GM23338 (cell line): ENCODE measurements around the gene CLCN1. TPM values are rescaled to one million over a fixed set of nuclear protein-coding genes. Genes with fewer than 3 reads are reported as not detected.

Source experiments
- ATAC-seq: fragments of 200-7000 bp; cut with Tn5 transposase; 3 replicates; pipeline ENCODE4 v1.9.1; 2020
- DNase-seq: peaks from one replicate; pipeline ENCODE4 v3.0.0-alpha.2; 2015; ENCODE audit warnings: low spot score
- H2AFZ ChIP-seq: fragments of 200-600 bp; sonication (generic); 2 replicates; pipeline ENCODE4 v1.8.0; 2016; ENCODE audit warnings: antibody characterized with exemption, mild to moderate bottlenecking, moderate library complexity
- H3F3A ChIP-seq: fragments of 200-600 bp; sonication (generic); replicated peaks from 2 replicates; pipeline ENCODE4 v1.8.0; 2017; ENCODE audit warnings: antibody characterized with exemption, mixed run types, low read depth
- H3K27ac ChIP-seq: fragments of 200-600 bp; sonication (generic); 2 replicates; pipeline ENCODE4 v1.6.1; 2016; ENCODE audit warnings: low read depth
- H3K27me3 ChIP-seq: fragments of 200-600 bp; sonication (generic); 2 replicates; pipeline ENCODE4 v1.8.0; 2016; ENCODE audit warnings: mild to moderate bottlenecking, mixed run types, moderate library complexity; ENCODE audit not compliant: insufficient read depth
- H3K36me3 ChIP-seq: fragments of 200-600 bp; sonication (generic); 2 replicates; pipeline ENCODE4 v1.8.0; 2016; ENCODE audit warnings: mild to moderate bottlenecking; ENCODE audit not compliant: insufficient read depth
- H3K4me1 ChIP-seq: fragments of 200-600 bp; sonication (generic); 2 replicates; pipeline ENCODE4 v1.8.0; 2016; ENCODE audit warnings: mild to moderate bottlenecking, moderate library complexity; ENCODE audit not compliant: insufficient read depth
- H3K4me2 ChIP-seq: fragments of 200-600 bp; sonication (generic); 2 replicates; pipeline ENCODE4 v1.7.1; 2017; ENCODE audit warnings: mixed run types
- H3K4me3 ChIP-seq: fragments of 200-600 bp; sonication (generic); 2 replicates; pipeline ENCODE4 v1.6.1; 2016; ENCODE audit warnings: mixed run types
- H3K79me2 ChIP-seq: fragments of 200-600 bp; sonication (generic); replicated peaks from 2 replicates; pipeline ENCODE4 v1.8.0; 2017; ENCODE audit warnings: mild to moderate bottlenecking; ENCODE audit not compliant: insufficient read depth
- H3K9me2 ChIP-seq: fragments of 200-600 bp; sonication (generic); 2 replicates; pipeline ENCODE4 v1.8.0; 2017; ENCODE audit not compliant: insufficient read depth
- H4K20me1 ChIP-seq: fragments of 200-600 bp; sonication (generic); replicated peaks from 2 replicates; pipeline ENCODE4 v1.8.0; 2017; ENCODE audit warnings: mild to moderate bottlenecking; ENCODE audit not compliant: insufficient read depth
- H3K27ac Mint-ChIP-seq: 2 replicates; pipeline ENCODE4 v1.8.0; 2020; ENCODE audit warnings: inconsistent platforms, mild to moderate bottlenecking, moderate library complexity, mixed read lengths
- H3K27me3 Mint-ChIP-seq: 3 replicates; pipeline ENCODE4 v1.8.0; 2022; ENCODE audit warnings: low read depth, mild to moderate bottlenecking, moderate library complexity, mixed read lengths, inconsistent platforms; ENCODE audit not compliant: insufficient read depth, poor library complexity
- H3K36me3 Mint-ChIP-seq: 3 replicates; pipeline ENCODE4 v1.8.0; 2021; ENCODE audit warnings: low read depth, mild to moderate bottlenecking, inconsistent platforms, moderate library complexity, mixed read lengths
- H3K4me1 Mint-ChIP-seq: 3 replicates; pipeline ENCODE4 v1.8.0; 2020; ENCODE audit warnings: mild to moderate bottlenecking, inconsistent platforms, mixed read lengths
- H3K4me3 Mint-ChIP-seq: 3 replicates; pipeline ENCODE4 v1.8.0; 2021; ENCODE audit warnings: moderate library complexity, mild to moderate bottlenecking, inconsistent platforms, mixed read lengths
- H3K9me3 Mint-ChIP-seq: 3 replicates; pipeline ENCODE4 v1.8.0; 2020; ENCODE audit warnings: moderate library complexity, mild to moderate bottlenecking, inconsistent platforms, mixed read lengths
- CREB1 ChIP-seq: fragments of 250-450 bp; sonication (Bioruptor Pico); IDR thresholded peaks from 2 replicates; pipeline ENCODE4 v1.5.0; 2020; ENCODE audit warnings: low read depth, mild to moderate bottlenecking, moderate library complexity
- CTCF ChIP-seq, 2 experiments: fragments of 200-600 bp in 1 of 2; sonication (generic) in 1 of 2; conservative IDR thresholded peaks; 2 replicates each; pipeline versions ENCODE4 v1.5.1 to v1.6.1; 2016 to 2017; ENCODE audit warnings: antibody characterized with exemption in 2 of 2, low read depth in 2 of 2, mild to moderate bottlenecking in 2 of 2, moderate library complexity in 1 of 2
- ETS1 ChIP-seq: IDR thresholded peaks from 2 replicates; pipeline ENCODE4 v1.6.1; 2016; ENCODE audit warnings: antibody characterized with exemption
- EZH2 ChIP-seq: fragments of 200-600 bp; sonication (generic); IDR thresholded peaks from one replicate; pipeline ENCODE4 v1.8.0; 2017; ENCODE audit warnings: antibody characterized with exemption, mild to moderate bottlenecking, low read depth; ENCODE audit not compliant: unreplicated experiment
- EZH2phosphoT487 ChIP-seq: fragments of 200-600 bp; sonication (generic); IDR thresholded peaks from one replicate; pipeline ENCODE4 v1.8.1; 2018; ENCODE audit warnings: antibody characterized with exemption; ENCODE audit not compliant: unreplicated experiment
- JUNB ChIP-seq: IDR thresholded peaks from one replicate; pipeline ENCODE4 v1.6.1; 2016; ENCODE audit warnings: antibody characterized with exemption; ENCODE audit not compliant: unreplicated experiment
- NANOG ChIP-seq: IDR thresholded peaks from 2 replicates; pipeline ENCODE4 v1.6.1; 2016; ENCODE audit warnings: antibody characterized with exemption, borderline replicate concordance
- POLR2AphosphoS5 ChIP-seq: IDR thresholded peaks from 2 replicates; pipeline ENCODE4 v1.6.1; 2016; ENCODE audit warnings: antibody characterized with exemption, low read depth
- REST ChIP-seq: IDR thresholded peaks from one replicate; pipeline ENCODE4 v1.6.1; 2018; ENCODE audit warnings: antibody characterized with exemption; ENCODE audit not compliant: unreplicated experiment
- STAT1 ChIP-seq: IDR thresholded peaks from one replicate; pipeline ENCODE4 v1.6.1; 2016; ENCODE audit warnings: antibody characterized with exemption; ENCODE audit not compliant: unreplicated experiment
- ZNF114 ChIP-seq: fragments of 250-450 bp; sonication (Bioruptor Pico); IDR thresholded peaks from 2 replicates; pipeline ENCODE4 v1.5.0; 2020; ENCODE audit warnings: mild to moderate bottlenecking, moderate library complexity
- ZNF331 ChIP-seq: fragments of 250-450 bp; sonication (Bioruptor Pico); IDR thresholded peaks from 2 replicates; pipeline ENCODE4 v1.5.0; 2020; ENCODE audit warnings: low read depth, mild to moderate bottlenecking, moderate library complexity
- polyA plus RNA-seq: library from polyadenylated mRNA; unstranded; fragments of >200 nt; fragmentation: Nextera tagmentation; extraction: Ambion mirVana; gene quantifications from 2 replicates; pipeline ENCODE4 v1.2.1, GENCODE V29; 2016
- total RNA-seq: library from RNA; depleted of rRNA; stranded (reverse); fragments of >200 nt; shearing (Covaris generic); gene quantifications from 2 replicates; pipeline ENCODE4 v1.2.3, GENCODE V29; 2014
- TF ChIP-seq, protein P1 (sequence below): fragments of 250-450 bp; sonication (Bioruptor Pico); IDR thresholded peaks from 2 replicates; pipeline ENCODE4 v1.5.0; 2020; ENCODE audit warnings: mild to moderate bottlenecking, moderate library complexity

CLCN1 gene
- total and polyA plus RNA-seq, 2 experiments from 2014 or later, result 0.38 to 0.48 TPM

DNA sequence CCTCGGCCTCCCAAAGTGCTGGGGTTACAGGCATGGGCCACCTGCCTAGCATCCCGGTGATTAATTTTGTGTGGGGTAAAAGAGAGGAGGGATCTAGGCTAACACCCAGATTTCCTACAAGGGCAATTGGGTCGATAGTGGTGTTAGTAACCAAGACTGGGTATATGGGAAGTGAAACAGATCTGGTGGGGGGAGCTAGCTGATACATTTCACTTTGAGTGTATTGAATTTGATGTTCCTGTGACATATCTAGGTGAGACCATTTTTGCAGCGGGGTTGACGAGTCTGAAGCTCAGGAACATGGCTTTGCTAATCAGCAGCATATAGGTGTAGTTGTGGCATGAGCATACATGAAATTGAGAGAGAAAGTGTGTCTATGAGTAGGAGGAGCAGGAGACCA, 12.0 kb downstream of the CLCN1 start:
- H3K27ac Mint-ChIP-seq, result no peak overlapping the region
- no peaks in the 10 kb centered on the region for H3K27me3 ChIP-seq
- peaks cover 3% of the 10 kb centered on the region; the same call in 1 of the 2 replicates for H3K9me2 ChIP-seq
- H3K27ac ChIP-seq, result no peak overlapping the region
- no peak for DNase-seq
- H4K20me1 ChIP-seq, result no peaks in the 10 kb centered on the region
- TF ChIP-seq JUNB, result no peak
- no peak for TF ChIP-seq CREB1 (CRISPR knock-in tag)
- TF ChIP-seq, protein P1, sequence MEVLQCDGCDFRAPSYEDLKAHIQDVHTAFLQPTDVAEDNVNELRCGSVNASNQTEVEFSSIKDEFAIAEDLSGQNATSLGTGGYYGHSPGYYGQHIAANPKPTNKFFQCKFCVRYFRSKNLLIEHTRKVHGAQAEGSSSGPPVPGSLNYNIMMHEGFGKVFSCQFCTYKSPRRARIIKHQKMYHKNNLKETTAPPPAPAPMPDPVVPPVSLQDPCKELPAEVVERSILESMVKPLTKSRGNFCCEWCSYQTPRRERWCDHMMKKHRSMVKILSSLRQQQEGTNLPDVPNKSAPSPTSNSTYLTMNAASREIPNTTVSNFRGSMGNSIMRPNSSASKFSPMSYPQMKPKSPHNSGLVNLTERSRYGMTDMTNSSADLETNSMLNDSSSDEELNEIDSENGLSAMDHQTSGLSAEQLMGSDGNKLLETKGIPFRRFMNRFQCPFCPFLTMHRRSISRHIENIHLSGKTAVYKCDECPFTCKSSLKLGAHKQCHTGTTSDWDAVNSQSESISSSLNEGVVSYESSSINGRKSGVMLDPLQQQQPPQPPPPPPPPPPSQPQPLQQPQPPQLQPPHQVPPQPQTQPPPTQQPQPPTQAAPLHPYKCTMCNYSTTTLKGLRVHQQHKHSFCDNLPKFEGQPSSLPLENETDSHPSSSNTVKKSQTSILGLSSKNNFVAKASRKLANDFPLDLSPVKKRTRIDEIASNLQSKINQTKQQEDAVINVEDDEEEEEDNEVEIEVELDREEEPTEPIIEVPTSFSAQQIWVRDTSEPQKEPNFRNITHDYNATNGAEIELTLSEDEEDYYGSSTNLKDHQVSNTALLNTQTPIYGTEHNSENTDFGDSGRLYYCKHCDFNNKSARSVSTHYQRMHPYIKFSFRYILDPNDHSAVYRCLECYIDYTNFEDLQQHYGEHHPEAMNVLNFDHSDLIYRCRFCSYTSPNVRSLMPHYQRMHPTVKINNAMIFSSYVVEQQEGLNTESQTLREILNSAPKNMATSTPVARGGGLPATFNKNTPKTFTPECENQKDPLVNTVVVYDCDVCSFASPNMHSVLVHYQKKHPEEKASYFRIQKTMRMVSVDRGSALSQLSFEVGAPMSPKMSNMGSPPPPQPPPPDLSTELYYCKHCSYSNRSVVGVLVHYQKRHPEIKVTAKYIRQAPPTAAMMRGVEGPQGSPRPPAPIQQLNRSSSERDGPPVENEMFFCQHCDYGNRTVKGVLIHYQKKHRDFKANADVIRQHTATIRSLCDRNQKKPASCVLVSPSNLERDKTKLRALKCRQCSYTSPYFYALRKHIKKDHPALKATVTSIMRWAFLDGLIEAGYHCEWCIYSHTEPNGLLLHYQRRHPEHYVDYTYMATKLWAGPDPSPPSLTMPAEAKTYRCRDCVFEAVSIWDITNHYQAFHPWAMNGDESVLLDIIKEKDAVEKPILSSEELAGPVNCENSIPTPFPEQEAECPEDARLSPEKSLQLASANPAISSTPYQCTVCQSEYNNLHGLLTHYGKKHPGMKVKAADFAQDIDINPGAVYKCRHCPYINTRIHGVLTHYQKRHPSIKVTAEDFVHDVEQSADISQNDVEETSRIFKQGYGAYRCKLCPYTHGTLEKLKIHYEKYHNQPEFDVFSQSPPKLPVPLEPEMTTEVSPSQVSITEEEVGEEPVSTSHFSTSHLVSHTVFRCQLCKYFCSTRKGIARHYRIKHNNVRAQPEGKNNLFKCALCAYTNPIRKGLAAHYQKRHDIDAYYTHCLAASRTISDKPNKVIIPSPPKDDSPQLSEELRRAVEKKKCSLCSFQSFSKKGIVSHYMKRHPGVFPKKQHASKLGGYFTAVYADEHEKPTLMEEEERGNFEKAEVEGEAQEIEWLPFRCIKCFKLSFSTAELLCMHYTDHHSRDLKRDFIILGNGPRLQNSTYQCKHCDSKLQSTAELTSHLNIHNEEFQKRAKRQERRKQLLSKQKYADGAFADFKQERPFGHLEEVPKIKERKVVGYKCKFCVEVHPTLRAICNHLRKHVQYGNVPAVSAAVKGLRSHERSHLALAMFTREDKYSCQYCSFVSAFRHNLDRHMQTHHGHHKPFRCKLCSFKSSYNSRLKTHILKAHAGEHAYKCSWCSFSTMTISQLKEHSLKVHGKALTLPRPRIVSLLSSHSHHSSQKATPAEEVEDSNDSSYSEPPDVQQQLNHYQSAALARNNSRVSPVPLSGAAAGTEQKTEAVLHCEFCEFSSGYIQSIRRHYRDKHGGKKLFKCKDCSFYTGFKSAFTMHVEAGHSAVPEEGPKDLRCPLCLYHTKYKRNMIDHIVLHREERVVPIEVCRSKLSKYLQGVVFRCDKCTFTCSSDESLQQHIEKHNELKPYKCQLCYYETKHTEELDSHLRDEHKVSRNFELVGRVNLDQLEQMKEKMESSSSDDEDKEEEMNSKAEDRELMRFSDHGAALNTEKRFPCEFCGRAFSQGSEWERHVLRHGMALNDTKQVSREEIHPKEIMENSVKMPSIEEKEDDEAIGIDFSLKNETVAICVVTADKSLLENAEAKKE (CRISPR knock-in tag), result no peak
- TF ChIP-seq POLR2AphosphoS5, result no peak
- TF ChIP-seq ETS1, result no peak
- TF ChIP-seq EZH2, result no peak
- TF ChIP-seq ZNF331 (CRISPR knock-in tag), result no peak
- no peak for TF ChIP-seq NANOG
- no peak for TF ChIP-seq STAT1
- TF ChIP-seq CTCF (conservative IDR thresholded peaks at IDR 0.05; ENCODE audit: low read depth in 2 of 2), result no peak
- no peak for TF ChIP-seq REST
- TF ChIP-seq ZNF114 (CRISPR knock-in tag), result no peak
- no peak for TF ChIP-seq EZH2phosphoT487
- H3K9me3 Mint-ChIP-seq, result no peaks in the 10 kb centered on the region
- no peaks in the 10 kb centered on the region for H3K79me2 ChIP-seq
- H2AFZ ChIP-seq, result no peak overlapping the region; the same call in 1 of the 2 replicates
- H3F3A ChIP-seq, result no peaks in the 10 kb centered on the region
- no peaks in the 10 kb centered on the region for H3K36me3 ChIP-seq
- no peak overlapping the region for H3K4me3 Mint-ChIP-seq
- H3K4me1 ChIP-seq, result peaks cover 24% of the 10 kb centered on the region
- peaks cover 10% of the 10 kb centered on the region for H3K27me3 Mint-ChIP-seq
- no peak for ATAC-seq
- no peak overlapping the region for H3K4me3 ChIP-seq
- H3K36me3 Mint-ChIP-seq, result no peaks in the 10 kb centered on the region
- H3K4me1 Mint-ChIP-seq, result peaks cover 25% of the 10 kb centered on the region
- no peak overlapping the region for H3K4me2 ChIP-seq
